Endodermal cell (in vitro differentiated cells): ENCODE measurements around the gene DNASE1L3. TPM values are rescaled to one million over a fixed set of nuclear protein-coding genes. Genes with fewer than 3 reads are reported as not detected.

Experiments
- DNase-seq: peaks from one replicate; pipeline ENCODE4 v3.0.0-alpha.2; 2017
- H3K27ac ChIP-seq: 2 replicates; pipeline ENCODE4 v1.5.1; 2013; ENCODE audit warnings: mild to moderate bottlenecking, low read depth, low read length, moderate library complexity
- H3K27me3 ChIP-seq: 2 replicates; pipeline ENCODE4 v1.6.1; 2013; ENCODE audit warnings: mild to moderate bottlenecking, low read length, moderate library complexity; ENCODE audit not compliant: insufficient read depth, control insufficient read depth, poor library complexity, severe bottlenecking
- H3K36me3 ChIP-seq: 2 replicates; pipeline ENCODE4 v1.7.0; 2013; ENCODE audit warnings: mild to moderate bottlenecking, low read length, moderate library complexity; ENCODE audit not compliant: control insufficient read depth, insufficient read depth
- H3K4me1 ChIP-seq: one replicate; pipeline ENCODE4 v1.7.0; 2013; ENCODE audit warnings: low read length; ENCODE audit not compliant: control insufficient read depth, insufficient read depth
- H3K4me3 ChIP-seq: 2 replicates; pipeline ENCODE4 v1.5.1; 2013; ENCODE audit warnings: mild to moderate bottlenecking, low read length, moderate library complexity
- H3K9ac ChIP-seq: 2 replicates; pipeline ENCODE4 v1.6.1; 2013; ENCODE audit warnings: mild to moderate bottlenecking, low read length, moderate library complexity; ENCODE audit not compliant: poor library complexity, severe bottlenecking; ENCODE audit errors: extremely low read depth
- H3K9me3 ChIP-seq: 2 replicates; pipeline ENCODE4 v1.6.1; 2013; ENCODE audit warnings: mild to moderate bottlenecking, low read length, moderate library complexity; ENCODE audit not compliant: control insufficient read depth
- H3K27ac Mint-ChIP-seq: 2 replicates; pipeline ENCODE4 v1.8.0; 2020; ENCODE audit warnings: mixed read lengths
- H3K27me3 Mint-ChIP-seq: 2 replicates; pipeline ENCODE4 v1.8.0; 2021; ENCODE audit warnings: mild to moderate bottlenecking, mixed read lengths; ENCODE audit not compliant: insufficient read depth
- H3K36me3 Mint-ChIP-seq: 2 replicates; pipeline ENCODE4 v1.8.0; 2020; ENCODE audit warnings: low read depth, mixed read lengths
- H3K4me1 Mint-ChIP-seq: 2 replicates; pipeline ENCODE4 v1.8.0; 2020; ENCODE audit warnings: mixed read lengths
- H3K4me3 Mint-ChIP-seq: 2 replicates; pipeline ENCODE4 v1.8.0; 2020; ENCODE audit warnings: mild to moderate bottlenecking, moderate library complexity, mixed read lengths
- H3K9me3 Mint-ChIP-seq: 2 replicates; pipeline ENCODE4 v1.8.0; 2020; ENCODE audit warnings: mild to moderate bottlenecking, mixed read lengths
- WGBS, 2 experiments: methylation state at CpG; one replicate each; pipeline versions ENCODE4 v1.1.5 to v1.1.7; 2013; ENCODE audit warnings: missing lambda C conversion rate in 2 of 2, mixed read lengths in 1 of 2; ENCODE audit not compliant: insufficient coverage in 1 of 2, insufficient read length in 1 of 2; 5-methylcytosine and 5-hydroxymethylcytosine counted together
- total RNA-seq, 2 donors: library from RNA; stranded (reverse); fragmentation: NEBNext Ultra II Directional in 1 of 2; extraction: Animal tissue kit (Norgen Biotek cat#: 25700) in 1 of 2; gene quantifications; 2 replicates in 1 of 2; 3 replicates in 1 of 2; pipeline ENCODE4 v1.2.1, GENCODE V29; 2021
- TF ChIP-seq, protein P1 (sequence below): fragments of 200-600 bp; sonication (generic); conservative IDR thresholded peaks from 2 replicates; pipeline ENCODE4 v1.5.0; 2021; ENCODE audit warnings: antibody characterized with exemption, mild to moderate bottlenecking

The DNASE1L3 gene
- total RNA-seq, 2 donors from 2014 or later, result not detected

DNA sequence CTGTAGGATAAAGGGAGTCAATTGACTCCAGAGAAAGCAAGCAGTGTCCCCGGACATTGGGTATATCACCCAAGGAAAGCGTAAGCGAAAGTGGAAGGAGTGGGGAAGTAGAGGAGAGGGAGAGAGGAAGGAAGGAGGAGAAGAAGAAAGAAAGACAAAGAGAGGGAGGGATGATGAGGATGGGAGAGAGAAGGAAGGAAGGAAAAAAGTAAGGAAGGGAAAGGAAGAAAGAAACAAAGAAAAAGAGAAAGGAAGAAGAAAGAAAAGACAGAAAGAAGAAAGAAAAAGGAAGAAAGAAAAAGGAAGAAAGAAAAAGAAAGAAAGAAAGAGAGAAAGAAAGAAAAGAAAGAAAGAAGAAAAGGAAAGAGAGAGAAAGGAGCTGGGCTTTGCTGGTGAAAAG, 839 bp downstream of the DNASE1L3 start:
- H3K36me3 Mint-ChIP-seq, result no peaks in the 10 kb centered on the region
- no peaks in the 10 kb centered on the region for H3K4me1 ChIP-seq
- TF ChIP-seq, protein P1, sequence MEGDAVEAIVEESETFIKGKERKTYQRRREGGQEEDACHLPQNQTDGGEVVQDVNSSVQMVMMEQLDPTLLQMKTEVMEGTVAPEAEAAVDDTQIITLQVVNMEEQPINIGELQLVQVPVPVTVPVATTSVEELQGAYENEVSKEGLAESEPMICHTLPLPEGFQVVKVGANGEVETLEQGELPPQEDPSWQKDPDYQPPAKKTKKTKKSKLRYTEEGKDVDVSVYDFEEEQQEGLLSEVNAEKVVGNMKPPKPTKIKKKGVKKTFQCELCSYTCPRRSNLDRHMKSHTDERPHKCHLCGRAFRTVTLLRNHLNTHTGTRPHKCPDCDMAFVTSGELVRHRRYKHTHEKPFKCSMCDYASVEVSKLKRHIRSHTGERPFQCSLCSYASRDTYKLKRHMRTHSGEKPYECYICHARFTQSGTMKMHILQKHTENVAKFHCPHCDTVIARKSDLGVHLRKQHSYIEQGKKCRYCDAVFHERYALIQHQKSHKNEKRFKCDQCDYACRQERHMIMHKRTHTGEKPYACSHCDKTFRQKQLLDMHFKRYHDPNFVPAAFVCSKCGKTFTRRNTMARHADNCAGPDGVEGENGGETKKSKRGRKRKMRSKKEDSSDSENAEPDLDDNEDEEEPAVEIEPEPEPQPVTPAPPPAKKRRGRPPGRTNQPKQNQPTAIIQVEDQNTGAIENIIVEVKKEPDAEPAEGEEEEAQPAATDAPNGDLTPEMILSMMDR, result no peak
- no peak for DNase-seq
- H3K27me3 Mint-ChIP-seq, result peaks cover 5% of the 10 kb centered on the region
- no peaks in the 10 kb centered on the region for H3K9me3 ChIP-seq
- 79 to 95% methylated on average over 3 of the region's 3 CpGs for WGBS, 2 experiments
- H3K4me3 Mint-ChIP-seq, result no peak overlapping the region
- no peak overlapping the region for H3K9ac ChIP-seq
- H3K36me3 ChIP-seq, result no peaks in the 10 kb centered on the region
- peaks cover 4% of the 10 kb centered on the region for H3K4me1 Mint-ChIP-seq
- no peaks in the 10 kb centered on the region for H3K27me3 ChIP-seq
- H3K9me3 Mint-ChIP-seq, result no peaks in the 10 kb centered on the region
- no peak overlapping the region for H3K27ac ChIP-seq
- H3K27ac Mint-ChIP-seq, result no peak overlapping the region
- no peak overlapping the region for H3K4me3 ChIP-seq

DNA sequence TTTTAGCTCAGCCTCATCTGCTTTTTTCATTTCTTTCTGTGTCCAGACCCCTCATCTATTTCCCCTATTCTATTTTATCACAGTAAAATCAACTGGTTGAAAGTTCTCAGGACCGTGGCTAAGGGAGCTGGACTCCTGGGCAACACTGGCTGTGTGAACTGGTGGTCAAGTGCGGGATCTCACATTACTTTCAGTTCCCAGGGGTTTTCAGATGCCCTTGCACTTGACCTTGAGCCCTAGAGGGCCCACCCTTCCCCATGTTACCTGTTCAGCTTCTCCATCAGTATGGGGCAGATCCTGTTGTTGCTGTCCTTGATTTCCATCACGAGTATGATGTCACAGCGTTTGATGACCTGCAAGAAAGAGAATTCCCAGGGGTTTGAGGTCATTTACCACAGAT, 2.8 kb downstream of the DNASE1L3 start:
- peaks cover 4% of the 10 kb centered on the region for H3K4me1 Mint-ChIP-seq
- TF ChIP-seq, protein P1, result no peak

DNA sequence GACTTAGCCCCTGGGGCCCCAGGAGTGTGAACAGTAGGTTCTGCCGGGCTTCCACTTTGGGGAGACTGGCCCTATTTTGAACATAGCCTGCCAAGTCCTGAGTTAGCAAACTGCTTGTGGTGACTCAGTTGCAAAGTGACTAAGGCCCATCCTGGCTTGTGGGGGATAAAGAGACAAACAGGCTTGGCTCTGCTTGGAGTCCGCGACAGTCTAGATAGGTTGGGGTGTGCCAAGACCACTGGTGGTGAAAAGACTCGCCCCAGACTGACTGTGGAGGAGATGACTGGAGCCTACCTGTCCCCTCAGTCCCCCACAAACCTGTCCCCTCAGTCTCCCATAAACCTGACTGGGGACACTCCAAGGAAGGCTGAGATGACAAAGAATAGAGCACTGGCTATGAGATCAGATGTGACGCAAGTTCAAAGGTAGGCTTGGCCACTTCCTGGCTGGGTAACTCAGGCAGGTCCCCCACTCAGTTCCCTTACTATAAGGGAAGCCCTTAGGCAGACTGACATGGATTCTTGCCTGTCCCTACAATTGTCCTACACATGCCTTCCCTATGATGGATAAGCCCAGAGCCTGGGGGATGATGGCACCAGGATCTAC, 4.3 kb downstream of the DNASE1L3 start:
- no peak overlapping the region for H3K27ac Mint-ChIP-seq
- peaks cover 4% of the 10 kb centered on the region for H3K4me1 Mint-ChIP-seq
- H3K9me3 ChIP-seq, result no peaks in the 10 kb centered on the region
- no peaks in the 10 kb centered on the region for H3K27me3 ChIP-seq
- no peak overlapping the region for H3K4me3 Mint-ChIP-seq
- TF ChIP-seq, protein P1, result no peak
- H3K27ac ChIP-seq, result no peak overlapping the region
- no peaks in the 10 kb centered on the region for H3K4me1 ChIP-seq
- no peak overlapping the region for H3K4me3 ChIP-seq
- 92 to 94% methylated on average over 5 of the region's 5 CpGs for WGBS, 2 experiments
- H3K36me3 Mint-ChIP-seq, result no peaks in the 10 kb centered on the region
- H3K36me3 ChIP-seq, result no peaks in the 10 kb centered on the region
- H3K9me3 Mint-ChIP-seq, result no peaks in the 10 kb centered on the region
- no peak overlapping the region for H3K9ac ChIP-seq
- H3K27me3 Mint-ChIP-seq, result peaks cover 6% of the 10 kb centered on the region
- DNase-seq, result peak; percentile 33

More for the DNA sequence above, 2.8 kb downstream of the DNASE1L3 start:
- Histone ChIP-seq H3K9me3 (no peaks in the 10 kb centered on the region), H3K4me1 (no peaks in the 10 kb centered on the region), H3K36me3 (no peaks in the 10 kb centered on the region), H3K9ac (no peak overlapping the region), H3K4me3 (no peak overlapping the region), H3K27ac (no peak overlapping the region), H3K27me3 (no peaks in the 10 kb centered on the region)
- no peak for DNase-seq
- no peak overlapping the region for H3K4me3 Mint-ChIP-seq
- WGBS, 2 experiments, result 95 to 100% methylated on average over 1 to 4 of the region's 4 CpGs
- H3K9me3 Mint-ChIP-seq, result no peaks in the 10 kb centered on the region
- no peak overlapping the region for H3K27ac Mint-ChIP-seq
- no peaks in the 10 kb centered on the region for H3K36me3 Mint-ChIP-seq
- peaks cover 5% of the 10 kb centered on the region for H3K27me3 Mint-ChIP-seq
